GM12878 (cell line): ENCODE data around the gene SLFN5.

Experiments used
- ASH2L ChIP-seq: fragments of 300-600, 200-600 bp; sonication (generic); IDR thresholded peaks from 2 replicates; pipeline ENCODE4 v1.6.1; 2017; ENCODE audit warnings: low read depth, mild to moderate bottlenecking, borderline replicate concordance
- FOXM1 ChIP-seq: IDR thresholded peaks from 2 replicates; pipeline ENCODE4 v1.6.1; 2012; ENCODE audit warnings: low read depth, mild to moderate bottlenecking, inconsistent platforms, low read length, moderate library complexity
- POLR2A ChIP-seq: IDR thresholded peaks from 2 replicates; pipeline ENCODE4 v1.6.1; 2011; ENCODE audit warnings: low read depth, mild to moderate bottlenecking, low read length
- POLR2AphosphoS5 ChIP-seq: IDR thresholded peaks from 2 replicates; pipeline ENCODE4 v1.6.1; 2011; ENCODE audit warnings: mild to moderate bottlenecking, low read length, inconsistent platforms
- RUNX3 ChIP-seq: IDR thresholded peaks from 2 replicates; pipeline ENCODE4 v1.6.1; 2012; ENCODE audit warnings: low read length, inconsistent platforms
- SMAD1 ChIP-seq: fragments of 450-650 bp; IDR thresholded peaks from 2 replicates; pipeline ENCODE4 v1.6.1; 2018; ENCODE audit warnings: mild to moderate bottlenecking, low read depth; ENCODE audit not compliant: partially characterized antibody
- TCF3 ChIP-seq: IDR thresholded peaks from 2 replicates; pipeline ENCODE4 v1.6.1; 2012; ENCODE audit warnings: low read depth, mild to moderate bottlenecking, low read length, borderline replicate concordance; ENCODE audit not compliant: insufficient read depth
- USF2 ChIP-seq: IDR thresholded peaks from 2 replicates; pipeline ENCODE4 v1.6.1; 2011; ENCODE audit warnings: low read depth, low read length, improper control_type of control experiment, borderline replicate concordance
- YY1 ChIP-seq: IDR thresholded peaks from 2 replicates; pipeline ENCODE4 v1.6.1; 2011; ENCODE audit warnings: low read depth, mild to moderate bottlenecking, low read length
- TF ChIP-seq, protein P1 (sequence below), 3 experiments: IDR thresholded peaks in 2 of 3; conservative IDR thresholded peaks in 1 of 3; 2 replicates each; pipeline ENCODE4 v1.5.1; 2011; ENCODE audit warnings: low read depth in 3 of 3, low read length in 3 of 3, mild to moderate bottlenecking in 3 of 3, control low read depth in 2 of 3, moderate library complexity in 2 of 3, inconsistent platforms in 1 of 3, mixed read lengths in 1 of 3; ENCODE audit not compliant: control insufficient read depth in 2 of 3, insufficient read depth in 1 of 3; ENCODE audit errors: extremely low read depth in 1 of 3

GRCh38 chr17:35235289-35235688 lies 7.6 kb upstream of the SLFN5 start:
- TF ChIP-seq ASH2L, result no peak
- no peak for TF ChIP-seq SMAD1
- no peak for TF ChIP-seq POLR2AphosphoS5
- TF ChIP-seq TCF3, result no peak
- TF ChIP-seq, protein P1, sequence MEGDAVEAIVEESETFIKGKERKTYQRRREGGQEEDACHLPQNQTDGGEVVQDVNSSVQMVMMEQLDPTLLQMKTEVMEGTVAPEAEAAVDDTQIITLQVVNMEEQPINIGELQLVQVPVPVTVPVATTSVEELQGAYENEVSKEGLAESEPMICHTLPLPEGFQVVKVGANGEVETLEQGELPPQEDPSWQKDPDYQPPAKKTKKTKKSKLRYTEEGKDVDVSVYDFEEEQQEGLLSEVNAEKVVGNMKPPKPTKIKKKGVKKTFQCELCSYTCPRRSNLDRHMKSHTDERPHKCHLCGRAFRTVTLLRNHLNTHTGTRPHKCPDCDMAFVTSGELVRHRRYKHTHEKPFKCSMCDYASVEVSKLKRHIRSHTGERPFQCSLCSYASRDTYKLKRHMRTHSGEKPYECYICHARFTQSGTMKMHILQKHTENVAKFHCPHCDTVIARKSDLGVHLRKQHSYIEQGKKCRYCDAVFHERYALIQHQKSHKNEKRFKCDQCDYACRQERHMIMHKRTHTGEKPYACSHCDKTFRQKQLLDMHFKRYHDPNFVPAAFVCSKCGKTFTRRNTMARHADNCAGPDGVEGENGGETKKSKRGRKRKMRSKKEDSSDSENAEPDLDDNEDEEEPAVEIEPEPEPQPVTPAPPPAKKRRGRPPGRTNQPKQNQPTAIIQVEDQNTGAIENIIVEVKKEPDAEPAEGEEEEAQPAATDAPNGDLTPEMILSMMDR (IDR thresholded peaks at IDR 0.05 in 2 of 3, conservative IDR thresholded peaks at IDR 0.05 in 1 of 3; ENCODE audit: control insufficient read depth in 2 of 3, extremely low read depth in 1 of 3, insufficient read depth in 1 of 3, low read depth in 3 of 3, low read length in 3 of 3), result no peak
- no peak for TF ChIP-seq RUNX3
- no peak for TF ChIP-seq YY1
- TF ChIP-seq POLR2A, result no peak
- no peak for TF ChIP-seq USF2
- no peak for TF ChIP-seq FOXM1
